ENCODE data around the gene PAM.

The PAM gene

GRCh38 chr5:102946971-102947370, 191.9 kb downstream of the PAM start:
- peaks cover 15% of the 10 kb centered on the region for H3K36me3 Mint-ChIP-seq (ENCODE audit: insufficient read depth)

DNA sequence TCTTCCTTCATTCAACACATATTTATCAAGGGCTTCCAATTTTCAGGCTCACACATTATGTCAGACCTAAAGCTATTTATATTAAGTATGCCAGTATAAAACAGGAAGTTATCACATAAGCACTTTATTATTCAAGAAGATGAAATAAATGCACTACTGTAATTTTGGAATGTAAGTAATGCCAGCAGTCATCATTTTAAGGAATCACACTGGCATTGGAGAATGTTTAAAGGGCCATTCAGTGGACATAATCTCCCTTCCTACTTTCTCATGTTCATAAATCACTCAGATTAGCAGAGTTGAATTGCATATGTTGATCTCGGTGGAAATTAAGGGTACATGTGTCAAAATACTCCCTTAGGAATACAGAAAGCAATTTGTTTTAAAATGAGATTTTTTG, 200.4 kb downstream of the PAM start:
- H3K27ac Mint-ChIP-seq, result no peak overlapping the region
- no peaks in the 10 kb centered on the region for H3K4me1 Mint-ChIP-seq (ENCODE audit: low read depth in 2 of 2)
- no peak for DNase-seq
- no peaks in the 10 kb centered on the region for H3K27me3 Mint-ChIP-seq
- peaks cover 11% of the 10 kb centered on the region for H3K36me3 Mint-ChIP-seq (ENCODE audit: insufficient read depth)
- H3K9me3 Mint-ChIP-seq, result no peaks in the 10 kb centered on the region
- H3K4me3 Mint-ChIP-seq, result no peak overlapping the region
- ATAC-seq (replicated peaks), result no peak

More at GRCh38 chr5:102946971-102947370, 191.9 kb downstream of the PAM start:
- Mint-ChIP-seq H3K27me3 (no peaks in the 10 kb centered on the region), H3K4me1 (ENCODE audit: low read depth in 2 of 2) (peaks cover 0 to 2% of the 10 kb centered on the region in 2 donors), H3K4me3 (no peak overlapping the region), H3K9me3 (no peaks in the 10 kb centered on the region), H3K27ac (no peak overlapping the region)
- no peak for ATAC-seq (replicated peaks)
- no peak for DNase-seq

DNA sequence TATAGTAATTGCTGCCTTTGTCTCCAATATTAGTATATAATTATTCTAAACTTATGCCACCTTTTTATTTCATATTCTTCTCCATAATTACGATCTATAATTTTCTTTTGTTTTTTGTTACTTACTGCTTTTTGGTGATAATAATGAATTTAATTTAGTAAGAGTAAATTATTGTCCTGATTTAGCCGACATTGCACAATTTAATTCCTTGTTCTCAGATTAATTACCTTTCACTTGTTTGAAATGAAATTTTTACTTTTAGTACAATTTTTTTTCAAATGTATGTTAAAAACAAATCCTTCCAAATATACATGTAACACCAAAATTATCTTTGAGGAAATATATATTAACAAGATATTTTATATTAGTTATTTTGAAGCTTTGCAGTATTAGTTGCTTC, 201.5 kb downstream of the PAM start:
- no peaks in the 10 kb centered on the region for H3K4me1 Mint-ChIP-seq (ENCODE audit: low read depth in 2 of 2)
- no peak overlapping the region for H3K4me3 Mint-ChIP-seq
- DNase-seq (no peak), ATAC-seq (replicated peaks) (no peak)
- no peaks in the 10 kb centered on the region for H3K9me3 Mint-ChIP-seq
- no peak overlapping the region for H3K27ac Mint-ChIP-seq
- H3K36me3 Mint-ChIP-seq (ENCODE audit: insufficient read depth), result peaks cover 7% of the 10 kb centered on the region
- H3K27me3 Mint-ChIP-seq, result no peaks in the 10 kb centered on the region

- no peak overlapping the region for H3K27ac Mint-ChIP-seq
- no peak for ATAC-seq (replicated peaks)
- no peak for DNase-seq
- H3K9me3 Mint-ChIP-seq, result no peaks in the 10 kb centered on the region
- no peaks in the 10 kb centered on the region for H3K4me1 Mint-ChIP-seq (ENCODE audit: low read depth in 2 of 2)
- no peaks in the 10 kb centered on the region for H3K27me3 Mint-ChIP-seq
- H3K4me3 Mint-ChIP-seq, result no peak overlapping the region
- peaks cover 4% of the 10 kb centered on the region for H3K36me3 Mint-ChIP-seq (ENCODE audit: insufficient read depth)
Observed at GRCh38 chr5:102957141-102957540, 202.0 kb downstream of the PAM start.

DNA sequence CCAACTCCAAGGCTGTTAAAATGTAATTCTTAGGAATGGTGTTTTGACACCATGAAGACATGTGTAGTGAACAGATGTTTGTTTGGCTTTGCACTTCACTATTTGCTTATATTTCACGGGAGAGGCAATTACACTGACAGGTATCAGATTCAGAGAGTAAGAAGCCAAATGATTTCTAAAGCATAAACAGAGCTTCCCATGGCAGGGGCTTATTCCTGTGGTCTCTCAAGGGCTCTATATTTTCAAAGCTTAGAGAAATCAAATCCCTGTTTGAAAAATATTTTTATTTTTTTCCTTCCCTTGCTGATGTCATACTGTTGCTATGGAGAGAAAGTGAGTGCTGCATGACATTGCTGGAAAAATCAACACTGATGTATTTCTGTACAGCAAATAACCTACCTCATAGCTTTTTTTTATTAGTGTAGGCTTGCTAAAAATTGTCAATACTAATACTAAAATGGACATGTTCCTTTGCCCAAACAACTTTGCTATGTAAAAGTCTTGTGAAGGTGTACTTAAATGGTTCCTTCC, 203.4 kb downstream of the PAM start:
- ATAC-seq (replicated peaks) (no peak), DNase-seq (no peak)
- no peaks in the 10 kb centered on the region for H3K27me3 Mint-ChIP-seq
- H3K9me3 Mint-ChIP-seq, result no peaks in the 10 kb centered on the region
- no peaks in the 10 kb centered on the region for H3K4me1 Mint-ChIP-seq (ENCODE audit: low read depth in 2 of 2)
- no peak overlapping the region for H3K27ac Mint-ChIP-seq
- no peak overlapping the region for H3K4me3 Mint-ChIP-seq
- H3K36me3 Mint-ChIP-seq (ENCODE audit: insufficient read depth), result peaks cover 4% of the 10 kb centered on the region

GRCh38 chr5:102959055-102959454, 203.9 kb downstream of the PAM start:
- H3K4me3 Mint-ChIP-seq, result no peak overlapping the region
- H3K27me3 Mint-ChIP-seq, result no peaks in the 10 kb centered on the region
- no peaks in the 10 kb centered on the region for H3K9me3 Mint-ChIP-seq
- no peak for DNase-seq
- ATAC-seq (replicated peaks), result no peak
- H3K27ac Mint-ChIP-seq, result no peak overlapping the region
- peaks cover 0 to 5% of the 10 kb centered on the region in 2 donors for H3K4me1 Mint-ChIP-seq (ENCODE audit: low read depth in 2 of 2)
- peaks cover 4% of the 10 kb centered on the region for H3K36me3 Mint-ChIP-seq (ENCODE audit: insufficient read depth)

DNA sequence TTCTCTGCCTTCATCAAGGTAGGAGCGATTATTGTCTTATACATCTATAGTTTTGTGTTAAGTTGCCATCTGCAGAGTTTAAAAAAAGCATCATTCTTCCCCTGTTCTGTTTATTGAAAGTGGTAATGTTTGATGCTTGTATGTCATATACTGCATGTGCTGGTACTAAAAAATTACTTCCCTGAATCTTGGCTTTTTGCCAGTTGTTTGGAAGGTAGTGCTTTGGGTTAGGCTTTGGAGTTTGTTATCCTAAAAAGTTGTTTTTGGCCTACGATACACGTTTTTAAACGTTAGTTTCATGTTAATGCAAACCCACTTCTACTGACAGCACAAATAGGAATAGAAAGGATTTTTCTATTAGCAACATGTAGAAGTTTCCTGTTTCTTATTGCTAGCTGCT, 206.6 kb downstream of the PAM start:
- no peak overlapping the region for H3K4me3 Mint-ChIP-seq
- H3K36me3 Mint-ChIP-seq (ENCODE audit: insufficient read depth), result peaks cover 5% of the 10 kb centered on the region

DNA sequence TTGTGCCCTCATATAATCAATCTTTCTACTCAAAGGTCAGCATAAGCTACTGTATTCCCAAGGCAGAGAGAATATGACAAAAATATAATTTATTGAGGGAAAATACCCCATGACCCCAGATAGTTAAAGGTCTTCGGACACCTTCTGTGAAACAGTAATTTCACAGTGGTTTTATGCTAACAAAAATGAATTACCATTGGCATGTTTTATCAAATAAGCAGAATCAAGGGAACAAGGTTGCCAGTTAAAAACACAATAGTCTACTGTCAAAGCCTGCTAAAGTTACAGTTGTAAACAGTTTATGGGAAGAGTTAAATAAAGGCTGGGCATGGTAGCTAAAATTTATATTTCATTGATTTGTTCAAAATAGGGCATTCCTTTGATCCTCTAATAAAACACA, 210.5 kb downstream of the PAM start:
- Mint-ChIP-seq H3K4me1 (ENCODE audit: low read depth in 2 of 2) (peaks cover 0 to 5% of the 10 kb centered on the region in 2 donors), H3K27ac (no peak overlapping the region), H3K36me3 (ENCODE audit: insufficient read depth) (peaks cover 4% of the 10 kb centered on the region), H3K9me3 (no peaks in the 10 kb centered on the region), H3K27me3 (no peaks in the 10 kb centered on the region), H3K4me3 (no peak overlapping the region)
- DNase-seq (no peak), ATAC-seq (replicated peaks) (no peak)

More for the DNA sequence above, 206.6 kb downstream of the PAM start:
- no peak overlapping the region for H3K27ac Mint-ChIP-seq
- no peaks in the 10 kb centered on the region for H3K9me3 Mint-ChIP-seq
- peaks cover 0 to 5% of the 10 kb centered on the region in 2 donors for H3K4me1 Mint-ChIP-seq (ENCODE audit: low read depth in 2 of 2)
- H3K27me3 Mint-ChIP-seq, result no peaks in the 10 kb centered on the region
- ATAC-seq (replicated peaks) (no peak), DNase-seq (no peak)

DNA sequence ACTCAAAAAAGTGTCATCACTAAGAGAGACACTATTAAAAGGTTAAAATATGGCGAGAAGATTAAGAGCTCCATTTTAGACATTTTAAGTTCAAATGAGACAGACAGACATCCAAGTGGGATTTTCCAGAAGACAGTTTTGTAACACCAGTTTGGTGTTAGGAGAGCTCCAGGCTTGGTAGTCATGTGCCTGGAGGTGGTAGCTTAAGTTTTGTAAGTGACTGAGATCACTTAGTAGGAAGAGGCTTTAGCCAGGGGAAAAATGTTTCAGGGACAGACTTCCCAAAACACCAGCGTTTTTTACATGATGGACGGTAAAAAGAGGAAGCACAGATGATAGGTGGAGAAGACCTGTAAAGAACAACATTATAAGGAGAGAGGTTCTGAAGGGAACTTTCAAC, 214.5 kb downstream of the PAM start:
- peaks cover 11% of the 10 kb centered on the region for H3K36me3 Mint-ChIP-seq (ENCODE audit: insufficient read depth)
- peaks cover 0 to 4% of the 10 kb centered on the region in 2 donors for H3K4me1 Mint-ChIP-seq (ENCODE audit: low read depth in 2 of 2)

GRCh38 chr5:102971676-102972293, 216.7 kb downstream of the PAM start:
- DNase-seq (no peak), ATAC-seq (replicated peaks) (no peak)
- peaks cover 9% of the 10 kb centered on the region for H3K36me3 Mint-ChIP-seq (ENCODE audit: insufficient read depth)
- H3K27me3 Mint-ChIP-seq, result no peaks in the 10 kb centered on the region
- H3K9me3 Mint-ChIP-seq, result no peaks in the 10 kb centered on the region
- H3K4me3 Mint-ChIP-seq, result no peak overlapping the region
- H3K4me1 Mint-ChIP-seq (ENCODE audit: low read depth in 2 of 2), result peaks cover 0 to 4% of the 10 kb centered on the region in 2 donors
- no peak overlapping the region for H3K27ac Mint-ChIP-seq

More for the DNA sequence above, 214.5 kb downstream of the PAM start:
- ATAC-seq (replicated peaks), result no peak
- no peak overlapping the region for H3K27ac Mint-ChIP-seq
- no peaks in the 10 kb centered on the region for H3K27me3 Mint-ChIP-seq
- no peak overlapping the region for H3K4me3 Mint-ChIP-seq
- no peak for DNase-seq
- H3K9me3 Mint-ChIP-seq, result no peaks in the 10 kb centered on the region

GRCh38 chr5:102974177-102974576, 219.1 kb downstream of the PAM start:
- ATAC-seq (replicated peaks) (no peak), DNase-seq (no peak)
- H3K9me3 Mint-ChIP-seq, result no peaks in the 10 kb centered on the region
- peaks cover 8% of the 10 kb centered on the region for H3K36me3 Mint-ChIP-seq (ENCODE audit: insufficient read depth)
- no peaks in the 10 kb centered on the region for H3K27me3 Mint-ChIP-seq
- H3K4me3 Mint-ChIP-seq, result no peak overlapping the region
- H3K27ac Mint-ChIP-seq, result no peak overlapping the region
- H3K4me1 Mint-ChIP-seq (ENCODE audit: low read depth in 2 of 2), result peaks cover 0 to 4% of the 10 kb centered on the region in 2 donors

- H3K27ac Mint-ChIP-seq, result no peak overlapping the region
- no peak overlapping the region for H3K4me3 Mint-ChIP-seq
- H3K4me1 Mint-ChIP-seq (ENCODE audit: low read depth in 2 of 2), result peaks cover 0 to 4% of the 10 kb centered on the region in 2 donors
- H3K36me3 Mint-ChIP-seq (ENCODE audit: insufficient read depth), result peaks cover 8% of the 10 kb centered on the region
- DNase-seq, result no peak
- no peak for ATAC-seq (replicated peaks)
- no peaks in the 10 kb centered on the region for H3K27me3 Mint-ChIP-seq
- H3K9me3 Mint-ChIP-seq, result no peaks in the 10 kb centered on the region
Observed at GRCh38 chr5:102975045-102975444, 219.9 kb downstream of the PAM start.

DNA sequence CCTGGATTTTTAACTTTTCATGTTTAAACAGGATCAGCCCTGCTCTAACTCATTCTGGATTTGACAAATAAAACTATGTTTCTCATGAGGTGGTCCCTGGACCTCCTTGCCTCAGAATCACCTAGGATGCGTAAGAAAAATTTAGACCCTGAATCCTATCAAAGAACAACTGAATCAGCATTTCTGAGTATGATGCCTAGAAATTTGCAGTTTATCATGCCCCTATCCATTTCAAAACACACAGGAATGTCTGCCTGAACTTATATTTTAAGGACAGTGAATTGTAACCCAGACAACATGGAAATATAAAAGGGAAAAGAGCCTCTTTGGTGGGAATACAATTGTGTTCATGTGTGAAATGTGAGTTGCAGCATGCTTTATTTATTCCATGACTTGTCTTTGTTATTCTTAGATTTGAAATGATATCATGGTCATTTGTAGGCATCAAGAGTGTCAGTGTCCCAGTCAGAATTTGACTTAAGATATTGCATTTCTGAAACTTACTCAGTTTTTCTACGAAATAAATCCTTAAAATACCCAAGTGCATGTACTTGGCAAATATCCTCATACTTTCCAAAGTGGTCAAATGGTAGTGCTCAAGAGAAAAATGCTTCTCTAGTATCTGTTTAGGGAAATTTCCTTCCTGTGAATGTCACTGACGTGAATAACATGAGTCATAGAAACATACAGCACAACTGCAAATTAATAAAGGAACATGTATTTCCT, 220.5 kb downstream of the PAM start:
- Mint-ChIP-seq H3K27ac (no peak overlapping the region), H3K9me3 (no peaks in the 10 kb centered on the region), H3K27me3 (no peaks in the 10 kb centered on the region), H3K4me1 (ENCODE audit: low read depth in 2 of 2) (peaks cover 0 to 4% of the 10 kb centered on the region in 2 donors), H3K36me3 (ENCODE audit: insufficient read depth) (peaks cover 8% of the 10 kb centered on the region), H3K4me3 (no peak overlapping the region)
- no peak for ATAC-seq (replicated peaks)
- no peak for DNase-seq
